HL-60 (cell line): ENCODE results near the gene RGL4.

Experiments
- CTCF ChIP-seq: IDR thresholded peaks from one replicate; pipeline ENCODE4 v1.5.1; 2011; ENCODE audit warnings: low read length, control low read depth, inconsistent platforms; ENCODE audit not compliant: insufficient read depth
- GABPA ChIP-seq: IDR thresholded peaks from 2 replicates; pipeline ENCODE4 v1.6.1; 2012; ENCODE audit warnings: low read depth
- POLR2AphosphoS5 ChIP-seq: IDR thresholded peaks from 2 replicates; pipeline ENCODE4 v1.6.1; 2012; ENCODE audit warnings: low read depth
- REST ChIP-seq: IDR thresholded peaks from 2 replicates; pipeline ENCODE4 v1.6.1; 2012; ENCODE audit warnings: low read depth; ENCODE audit not compliant: insufficient replicate concordance
- SPI1 ChIP-seq: IDR thresholded peaks from 2 replicates; pipeline ENCODE4 v1.6.1; 2012; ENCODE audit warnings: low read depth, mild to moderate bottlenecking, borderline replicate concordance

- TF ChIP-seq CTCF (no peak), REST (no peak), POLR2AphosphoS5 (no peak), GABPA (no peak), SPI1 (no peak)
Observed at GRCh38 chr22:23681026-23681809, 9.6 kb upstream of the RGL4 start.
